NT2/D1 (cell line): Measurements from ENCODE around the gene SSTR1.

Experiments used
- DNase-seq: peaks from one replicate; pipeline ENCODE4 v3.0.0-alpha.2; 2011; ENCODE audit warnings: low read depth, low spot score
- H3K27me3 ChIP-seq: 2 replicates; pipeline ENCODE4 v1.6.0; 2011; ENCODE audit warnings: mild to moderate bottlenecking; ENCODE audit not compliant: insufficient read length, insufficient read depth
- H3K36me3 ChIP-seq: 2 replicates; pipeline ENCODE4 v1.6.1; 2011; ENCODE audit warnings: mild to moderate bottlenecking, low read length, mixed read lengths; ENCODE audit not compliant: insufficient read depth, insufficient read length
- H3K4me1 ChIP-seq: 2 replicates; pipeline ENCODE4 v1.5.1; 2011; ENCODE audit not compliant: insufficient read depth, insufficient read length
- H3K4me3 ChIP-seq: 2 replicates; pipeline ENCODE4 v1.5.1; 2011; ENCODE audit warnings: low read depth; ENCODE audit not compliant: insufficient read length
- H3K9ac ChIP-seq: 2 replicates; pipeline ENCODE4 v1.6.0; 2011; ENCODE audit warnings: low read depth; ENCODE audit not compliant: insufficient read length
- H3K9me3 ChIP-seq: 2 replicates; pipeline ENCODE4 v1.5.1; 2011; ENCODE audit warnings: mild to moderate bottlenecking, low read length; ENCODE audit not compliant: insufficient read depth
- SUZ12 ChIP-seq: IDR thresholded peaks from 2 replicates; pipeline ENCODE4 v1.6.1; 2011; ENCODE audit not compliant: insufficient read length, insufficient read depth; ENCODE audit errors: extremely low read depth
- YY1 ChIP-seq: IDR thresholded peaks from 2 replicates; pipeline ENCODE4 v1.6.1; 2011; ENCODE audit not compliant: insufficient read length, insufficient read depth
- ZNF274 ChIP-seq: IDR thresholded peaks from 2 replicates; pipeline ENCODE4 v1.6.1; 2011; ENCODE audit warnings: mild to moderate bottlenecking, low read depth, low read length

Gene SSTR1

GRCh38 chr14:38255673-38256532 lies 48.2 kb downstream of the SSTR1 start, which contains the start of gene CLEC14A:
CLEC14A (minus strand) TSS chr14:38256093; CDS start chr14:38256022, 71 bp downstream.
- Histone ChIP-seq H3K9ac (no peak within 1 kb of the TSS), H3K9me3 (no peaks in the 10 kb centered on the region), H3K4me3 (no peak within 1 kb of the TSS), H3K27me3 (no peaks in the 10 kb centered on the region), H3K4me1 (no peaks in the 10 kb centered on the region), H3K36me3 (no peaks in the 10 kb centered on the region)
- TF ChIP-seq SUZ12 (no peak), YY1 (no peak), ZNF274 (no peak)
- DNase-seq, result no peak

GRCh38 chr14:38256533-38256840 lies 48.8 kb downstream of the SSTR1 start:
- no peaks in the 10 kb centered on the region for H3K9me3 ChIP-seq
- no peaks in the 10 kb centered on the region for H3K27me3 ChIP-seq
- no peaks in the 10 kb centered on the region for H3K36me3 ChIP-seq
- no peaks in the 10 kb centered on the region for H3K4me1 ChIP-seq
- TF ChIP-seq SUZ12, result no peak
- TF ChIP-seq ZNF274, result no peak
- no peak for TF ChIP-seq YY1
- H3K4me3 ChIP-seq, result no peak overlapping the region
- H3K9ac ChIP-seq, result no peak overlapping the region
- DNase-seq, result no peak

GRCh38 chr14:38257507-38257906 lies 49.8 kb downstream of the SSTR1 start:
- H3K9ac ChIP-seq, result no peak overlapping the region
- no peaks in the 10 kb centered on the region for H3K27me3 ChIP-seq
- no peak for TF ChIP-seq ZNF274
- TF ChIP-seq SUZ12, result no peak
- no peak for TF ChIP-seq YY1
- H3K4me1 ChIP-seq, result no peaks in the 10 kb centered on the region
- no peaks in the 10 kb centered on the region for H3K36me3 ChIP-seq
- no peak overlapping the region for H3K4me3 ChIP-seq
- no peak for DNase-seq
- H3K9me3 ChIP-seq, result no peaks in the 10 kb centered on the region

- no peak for TF ChIP-seq SUZ12
- TF ChIP-seq ZNF274, result no peak
- TF ChIP-seq YY1, result no peak
- H3K36me3 ChIP-seq, result no peaks in the 10 kb centered on the region
- no peaks in the 10 kb centered on the region for H3K27me3 ChIP-seq
- H3K9me3 ChIP-seq, result no peaks in the 10 kb centered on the region
- H3K4me1 ChIP-seq, result no peaks in the 10 kb centered on the region
- no peak for DNase-seq
- H3K9ac ChIP-seq, result no peak overlapping the region
- no peak overlapping the region for H3K4me3 ChIP-seq
Observed at GRCh38 chr14:38261620-38262019, 53.9 kb downstream of the SSTR1 start.
